Activated CD8-positive, alpha-beta T cell treated with anti-CD3 and anti-CD28 coated beads, Interleukin-2, amount 10 ng/mL, durations not matched to agents 7 days and 5 days (primary cell): ENCODE data around the gene FHAD1. TPM values are rescaled to one million over a fixed set of nuclear protein-coding genes. Genes with fewer than 3 reads are reported as not detected.
"Not testable (repeated sequence)": the region's sequence is repeated elsewhere in the genome, so short reads cannot be mapped to it uniquely, and the experiment has no call there.

Experiments
- ATAC-seq: fragments of 150-1000 bp; cut with Tn5 transposase; one replicate; pipeline ENCODE4 v1.10.0; 2021; ENCODE audit warnings: moderate library complexity
- CTCF ChIA-PET: fragments of 350-600 bp; sonication (Branson Sonifier 250); formaldehyde crosslinking; loops from one replicate; lab custom pipeline; 2021; ENCODE audit warnings: antibody characterized with exemption; lab: Charles Lee
- POLR2A ChIA-PET: fragments of 350-600 bp; sonication (Branson Sonifier 250); formaldehyde crosslinking; loops from one replicate; lab custom pipeline; 2021; ENCODE audit warnings: antibody characterized with exemption; lab: Charles Lee
- DNase-seq: peaks from one replicate; pipeline ENCODE4 v3.0.0-alpha.2; 2020
- H3K27ac Mint-ChIP-seq: one replicate; pipeline ENCODE4 v1.8.0; 2021; ENCODE audit warnings: mild to moderate bottlenecking, mixed read lengths
- H3K27me3 Mint-ChIP-seq: one replicate; pipeline ENCODE4 v1.8.0; 2021; ENCODE audit warnings: low read depth, mixed read lengths
- H3K36me3 Mint-ChIP-seq: one replicate; pipeline ENCODE4 v1.8.0; 2021; ENCODE audit warnings: low read depth, mixed read lengths
- H3K4me1 Mint-ChIP-seq: one replicate; pipeline ENCODE4 v1.8.0; 2021; ENCODE audit warnings: low read depth, mixed read lengths
- H3K4me3 Mint-ChIP-seq: one replicate; pipeline ENCODE4 v1.8.0; 2021; ENCODE audit warnings: mild to moderate bottlenecking, mixed read lengths
- H3K9me3 Mint-ChIP-seq: one replicate; pipeline ENCODE4 v1.8.0; 2022; ENCODE audit warnings: mixed read lengths; ENCODE audit not compliant: insufficient read depth
- total RNA-seq, 2 experiments: library from RNA; stranded (reverse); gene quantifications; one replicate each; pipeline ENCODE4 v1.2.3, GENCODE V29; 2021

FHAD1 gene
- total RNA-seq, 2 experiments from 2014 or later: 0.21 to 0.55 TPM

GRCh38 chr1:15299806-15300205 lies 52.8 kb downstream of the FHAD1 start:
- H3K4me3 Mint-ChIP-seq: no peak overlapping the region
- POLR2A ChIA-PET: no interaction called here
- H3K36me3 Mint-ChIP-seq: no peaks in the 10 kb centered on the region
- CTCF ChIA-PET: interaction anchor here (1.0 to 3.6 kb wide), 2 partner anchors 132 to 171 kb away, joined by 3 to 13 read pairs; no protein-coding TSS in a partner anchor
- no peak for DNase-seq
- H3K9me3 Mint-ChIP-seq: no peaks in the 10 kb centered on the region
- no peak for ATAC-seq
- peaks cover 10% of the 10 kb centered on the region for H3K4me1 Mint-ChIP-seq
- H3K27me3 Mint-ChIP-seq: peaks cover 5% of the 10 kb centered on the region
- no peak overlapping the region for H3K27ac Mint-ChIP-seq

DNA sequence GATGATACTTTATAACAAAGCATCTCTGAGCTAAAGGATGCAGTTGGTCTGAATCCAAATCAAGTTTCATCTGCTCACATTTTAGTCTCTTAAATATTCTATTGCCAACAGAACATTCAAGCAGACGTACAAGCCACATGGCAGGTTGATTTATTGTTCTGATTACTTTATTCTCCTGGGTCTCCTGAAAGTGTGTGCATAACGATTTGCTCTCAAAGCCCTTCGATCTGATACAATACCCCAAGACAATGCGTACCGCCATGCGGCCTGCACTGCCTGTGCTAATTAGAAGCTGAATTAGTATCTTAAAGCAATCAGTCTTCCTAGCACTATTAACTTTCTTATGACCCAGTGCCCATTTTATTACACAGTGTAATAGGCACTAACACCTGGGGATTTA lies 56.9 kb downstream of the FHAD1 start:
- ChIA-PET CTCF (interaction anchor here (0.6 to 3.2 kb wide), 12 partner anchors 9 to 215 kb away, joined by 3 to 54 read pairs (median 4); partner anchors contain the start of gene TMEM51), POLR2A (no interaction called here)
- Mint-ChIP-seq H3K4me3 (no peak overlapping the region), H3K27me3 (peaks cover 11% of the 10 kb centered on the region), H3K27ac (no peak overlapping the region), H3K9me3 (no peaks in the 10 kb centered on the region), H3K36me3 (no peaks in the 10 kb centered on the region), H3K4me1 (no peaks in the 10 kb centered on the region)
- ATAC-seq: no peak
- no peak for DNase-seq

- ChIA-PET CTCF (interaction anchor here (0.6 to 3.2 kb wide), 20 partner anchors 8 to 641 kb away, joined by 3 to 54 read pairs (median 4); partner anchors contain the start of gene TMEM51), POLR2A (no interaction called here)
- H3K4me3 Mint-ChIP-seq: no peak overlapping the region
- H3K4me1 Mint-ChIP-seq: no peaks in the 10 kb centered on the region
- ATAC-seq: peak; percentile 73
- peak; percentile 77 for DNase-seq
- H3K36me3 Mint-ChIP-seq: no peaks in the 10 kb centered on the region
- H3K27me3 Mint-ChIP-seq: peaks cover 10% of the 10 kb centered on the region
- no peak overlapping the region for H3K27ac Mint-ChIP-seq
- H3K9me3 Mint-ChIP-seq: no peaks in the 10 kb centered on the region
Observed at GRCh38 chr1:15304708-15305467, 57.9 kb downstream of the FHAD1 start.

GRCh38 chr1:15305468-15305770 lies 58.4 kb downstream of the FHAD1 start:
- ATAC-seq (no peak), DNase-seq (no peak)
- Mint-ChIP-seq H3K4me3 (no peak overlapping the region), H3K9me3 (no peaks in the 10 kb centered on the region), H3K36me3 (no peaks in the 10 kb centered on the region), H3K4me1 (no peaks in the 10 kb centered on the region), H3K27me3 (peaks cover 9% of the 10 kb centered on the region), H3K27ac (no peak overlapping the region)
- ChIA-PET POLR2A (no interaction called here), CTCF (interaction anchor here (0.6 to 3.2 kb wide), 15 partner anchors 8 to 642 kb away, joined by 3 to 54 read pairs (median 4); partner anchors contain the start of gene TMEM51)

DNA sequence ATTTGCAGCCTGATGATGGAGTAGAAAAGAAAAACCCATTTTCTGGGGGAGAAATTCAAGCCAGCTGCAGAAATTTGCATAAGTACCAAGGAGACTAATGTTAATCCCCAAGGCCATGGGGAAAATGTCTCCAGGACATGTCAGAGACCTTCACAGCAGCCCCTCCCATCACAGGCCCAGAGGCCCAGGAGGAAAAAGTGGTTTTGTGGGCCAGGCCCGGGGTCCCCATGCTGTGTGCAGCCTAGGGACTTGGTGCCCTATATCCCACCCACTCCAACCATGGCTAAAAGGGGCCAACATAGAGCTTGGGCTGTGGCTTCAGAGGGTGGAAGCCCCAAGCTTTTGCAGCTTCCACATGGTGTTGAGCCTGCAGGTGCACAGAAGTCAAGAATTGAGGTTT lies 59.3 kb downstream of the FHAD1 start:
- H3K4me1 Mint-ChIP-seq, DNase-seq, H3K36me3 Mint-ChIP-seq, H3K27ac Mint-ChIP-seq, ATAC-seq, H3K9me3 Mint-ChIP-seq, POLR2A ChIA-PET, H3K27me3 Mint-ChIP-seq, H3K4me3 Mint-ChIP-seq: not testable (repeated sequence)
- CTCF ChIA-PET: interaction anchor here (0.8 to 1.7 kb wide), 5 partner anchors 10 to 773 kb away, joined by 3 to 11 read pairs (median 3); no protein-coding TSS in a partner anchor

GRCh38 chr1:15308135-15308534 lies 61.1 kb downstream of the FHAD1 start:
- H3K27ac Mint-ChIP-seq: no peak overlapping the region
- no peak overlapping the region for H3K4me3 Mint-ChIP-seq
- CTCF ChIA-PET: interaction anchor here (1.4 kb wide), 1 partner anchor 180 kb away, joined by 6 read pairs; no protein-coding TSS in a partner anchor
- POLR2A ChIA-PET: no interaction called here
- no peaks in the 10 kb centered on the region for H3K9me3 Mint-ChIP-seq
- no peaks in the 10 kb centered on the region for H3K36me3 Mint-ChIP-seq
- H3K4me1 Mint-ChIP-seq: no peaks in the 10 kb centered on the region
- H3K27me3 Mint-ChIP-seq: peaks cover 11% of the 10 kb centered on the region
- no peak for DNase-seq
- no peak for ATAC-seq

- Mint-ChIP-seq H3K4me1 (no peaks in the 10 kb centered on the region), H3K27ac (no peak overlapping the region), H3K9me3 (no peaks in the 10 kb centered on the region), H3K4me3 (no peak overlapping the region), H3K27me3 (peaks cover 11% of the 10 kb centered on the region), H3K36me3 (no peaks in the 10 kb centered on the region)
- CTCF ChIA-PET: interaction anchor here (1.4 kb wide), 1 partner anchor 180 kb away, joined by 6 read pairs; no protein-coding TSS in a partner anchor
- ATAC-seq (no peak), DNase-seq (no peak)
- POLR2A ChIA-PET: no interaction called here
Observed at GRCh38 chr1:15308621-15309027, 61.6 kb downstream of the FHAD1 start.

DNA sequence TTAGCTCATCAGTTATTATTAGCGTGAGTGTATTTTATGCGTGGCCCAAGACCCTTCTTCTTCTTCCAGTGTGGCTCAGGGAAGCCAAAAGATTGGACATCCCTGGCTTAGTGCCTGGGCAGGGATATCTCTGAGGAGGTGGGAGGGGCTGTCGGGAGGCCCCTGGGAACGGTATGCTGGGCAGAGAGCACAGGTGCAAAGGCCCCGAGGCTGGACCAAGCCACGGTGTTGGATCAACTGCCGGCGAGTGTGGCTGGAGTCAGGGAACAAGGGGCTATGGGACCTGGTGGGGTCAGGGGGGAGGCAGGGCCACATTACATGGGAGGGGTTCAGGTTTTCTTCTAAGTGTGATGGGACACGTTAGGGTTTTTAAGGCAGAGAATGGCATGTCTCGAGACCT lies 62.7 kb downstream of the FHAD1 start:
- Mint-ChIP-seq H3K36me3 (no peaks in the 10 kb centered on the region), H3K27me3 (peaks cover 11% of the 10 kb centered on the region), H3K4me1 (no peaks in the 10 kb centered on the region), H3K4me3 (no peak overlapping the region), H3K9me3 (no peaks in the 10 kb centered on the region), H3K27ac (no peak overlapping the region)
- ATAC-seq (no peak), DNase-seq (no peak)
- POLR2A ChIA-PET: no interaction called here
- CTCF ChIA-PET: interaction anchor here (1.4 kb wide), 1 partner anchor 181 kb away, joined by 6 read pairs; no protein-coding TSS in a partner anchor

DNA sequence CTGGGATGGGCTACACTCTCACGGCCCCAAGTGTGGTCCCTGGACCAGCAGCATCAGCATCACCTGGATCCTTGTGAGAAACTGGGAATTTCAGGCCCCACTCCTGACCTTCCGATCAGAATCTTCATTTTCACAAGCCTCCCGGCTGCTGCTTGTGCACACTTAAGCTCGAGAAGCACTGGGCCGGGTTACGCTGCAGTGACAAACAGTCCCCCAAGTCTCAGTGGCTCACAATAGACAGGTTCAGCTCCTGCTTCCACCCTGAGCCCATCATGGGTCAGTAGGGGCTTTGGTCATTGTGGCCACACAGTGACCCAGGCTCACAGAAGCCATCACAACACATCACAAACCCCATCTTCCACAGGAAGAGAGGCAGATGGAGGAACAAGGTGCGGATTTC lies 63.5 kb downstream of the FHAD1 start:
- H3K9me3 Mint-ChIP-seq: no peaks in the 10 kb centered on the region
- H3K27ac Mint-ChIP-seq: no peak overlapping the region
- ATAC-seq (no peak), DNase-seq (no peak)
- POLR2A ChIA-PET: no interaction called here
- H3K27me3 Mint-ChIP-seq: peaks cover 7% of the 10 kb centered on the region
- CTCF ChIA-PET: no interaction called here
- no peaks in the 10 kb centered on the region for H3K4me1 Mint-ChIP-seq
- no peak overlapping the region for H3K4me3 Mint-ChIP-seq
- H3K36me3 Mint-ChIP-seq: no peaks in the 10 kb centered on the region

- no peaks in the 10 kb centered on the region for H3K9me3 Mint-ChIP-seq
- no peaks in the 10 kb centered on the region for H3K36me3 Mint-ChIP-seq
- POLR2A ChIA-PET: no interaction called here
Observed at GRCh38 chr1:15311122-15311822, 64.2 kb downstream of the FHAD1 start.

DNA sequence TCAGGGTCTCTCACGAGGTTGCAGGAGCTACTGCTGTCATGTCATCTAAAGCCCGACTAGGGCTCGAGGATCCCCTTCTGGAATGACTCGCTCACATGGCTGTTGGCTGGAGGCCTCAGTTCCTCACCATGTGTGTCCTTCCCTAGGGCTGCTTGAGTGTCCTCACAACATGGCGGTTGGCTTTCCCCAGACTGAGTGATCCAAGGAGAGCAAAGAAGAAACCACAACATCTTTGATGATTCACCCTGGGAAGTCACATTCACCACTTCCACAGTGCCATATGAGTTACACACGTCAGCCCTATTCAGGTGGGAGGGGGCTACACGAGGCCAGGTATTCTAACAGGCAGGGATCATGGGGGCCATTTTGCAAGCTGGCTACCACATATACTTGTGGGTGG lies 64.9 kb downstream of the FHAD1 start:
- Mint-ChIP-seq H3K4me1 (no peaks in the 10 kb centered on the region), H3K27me3 (peaks cover 7% of the 10 kb centered on the region), H3K9me3 (no peaks in the 10 kb centered on the region), H3K27ac (no peak overlapping the region), H3K36me3 (no peaks in the 10 kb centered on the region), H3K4me3 (no peak overlapping the region)
- ChIA-PET POLR2A (no interaction called here), CTCF (interaction anchor here (0.9 to 2.7 kb wide), 3 partner anchors 8 to 119 kb away, joined by 3 to 12 read pairs (median 5); no protein-coding TSS in a partner anchor)
- DNase-seq: no peak
- no peak for ATAC-seq

More at GRCh38 chr1:15311122-15311822, 64.2 kb downstream of the FHAD1 start:
- ATAC-seq: no peak
- CTCF ChIA-PET: interaction anchor here (0.9 to 1.4 kb wide), 2 partner anchors 12 to 120 kb away, joined by 3 to 5 read pairs; no protein-coding TSS in a partner anchor
- Mint-ChIP-seq H3K4me3 (no peak overlapping the region), H3K4me1 (no peaks in the 10 kb centered on the region), H3K27ac (no peak overlapping the region), H3K27me3 (peaks cover 5% of the 10 kb centered on the region)
- no peak for DNase-seq
